ENCODE results near the gene NQO2.

GRCh38 chr6:3041147-3041546, 41.5 kb downstream of the NQO2 start:
- TF ChIP-seq CTCF (IDR thresholded peaks at IDR 0.05 in 8 of 11, conservative IDR thresholded peaks at IDR 0.05 in 3 of 11) (no peak), POLR2AphosphoS5 (IDR thresholded peaks at IDR 0.05) (no peak), POLR2A (IDR thresholded peaks at IDR 0.05) (no peak)
